Endothelial cell of umbilical vein (primary cell): Measurements from ENCODE around the gene DIAPH3. TPM values are rescaled to one million over a fixed set of nuclear protein-coding genes. Genes with fewer than 3 reads are reported as not detected.

Experiments used
- BruUV-seq: library from RNA; stranded (reverse); fragments of 400-500 nt; replicated peaks from 2 replicates; lab custom pipeline; 2021; lab: Mats Ljungman, UMichigan
- CTCF ChIA-PET: fragments of 300-600, 350-600 bp; sonication (Branson Sonifier 250); formaldehyde crosslinking; loops from one replicate; lab custom pipeline; 2021; ENCODE audit warnings: antibody characterized with exemption, inconsistent platforms; lab: Charles Lee
- POLR2A ChIA-PET: fragments of 300-600, 350-600 bp; sonication (Branson Sonifier 250); formaldehyde crosslinking; loops from one replicate; lab custom pipeline; 2021; ENCODE audit warnings: antibody characterized with exemption, inconsistent platforms; lab: Charles Lee
- DNase-seq: peaks from one replicate; pipeline ENCODE4 v3.0.0-alpha.2; 2011; ENCODE audit warnings: low read depth, low spot score
- FAIRE-seq: peaks from 2 replicates; lab custom pipeline; 2011; peaks lifted over from hg19 to GRCh38; lab: Jason Lieb, UNC
- H2AFZ ChIP-seq: 2 replicates; pipeline ENCODE4 v1.6.0; 2012; ENCODE audit warnings: low read depth, low read length, control low read depth, inconsistent platforms
- H3K27ac ChIP-seq: 2 replicates; pipeline ENCODE4 v1.5.1; 2011; ENCODE audit warnings: low read depth, mild to moderate bottlenecking, control low read depth, low read length, moderate library complexity; ENCODE audit not compliant: insufficient read depth
- H3K27me3 ChIP-seq, 2 experiments: 2 replicates each; pipeline versions ENCODE4 v1.6.0 to v1.6.1; 2011; ENCODE audit warnings: low read length in 2 of 2, mixed read lengths in 1 of 2; ENCODE audit not compliant: control insufficient read depth in 2 of 2, insufficient read depth in 2 of 2
- H3K36me3 ChIP-seq, 2 experiments: 2 replicates in 1 of 2; 3 replicates in 1 of 2; pipeline ENCODE4 v1.5.1; 2011; ENCODE audit warnings: low read length in 2 of 2, mild to moderate bottlenecking in 1 of 2, moderate library complexity in 1 of 2; ENCODE audit not compliant: control insufficient read depth in 2 of 2, insufficient read depth in 2 of 2; ENCODE audit errors: extremely low read depth in 1 of 2
- H3K4me1 ChIP-seq: 3 replicates; pipeline ENCODE4 v1.5.1; 2011; ENCODE audit warnings: mild to moderate bottlenecking, low read length; ENCODE audit not compliant: control insufficient read depth, insufficient read depth; ENCODE audit errors: extremely low read depth
- H3K4me2 ChIP-seq: 2 replicates; pipeline ENCODE4 v1.6.1; 2011; ENCODE audit warnings: low read length, control low read depth, mixed read lengths; ENCODE audit not compliant: insufficient read depth
- H3K4me3 ChIP-seq, 3 experiments: fragments of 200-600 bp in 1 of 3; sonication (generic), shearing (Covaris generic) in 1 of 3; replicated peaks in 1 of 3; 2 replicates each; pipeline ENCODE4 v1.5.1; 2011 to 2016; ENCODE audit warnings: control low read depth in 3 of 3, low read length in 3 of 3, mild to moderate bottlenecking in 2 of 3, inconsistent platforms in 1 of 3, low read depth in 1 of 3, moderate library complexity in 1 of 3; ENCODE audit not compliant: insufficient read depth in 1 of 3
- H3K79me2 ChIP-seq: 2 replicates; pipeline ENCODE4 v1.6.0; 2012; ENCODE audit warnings: low read length, inconsistent platforms; ENCODE audit not compliant: control insufficient read depth, insufficient read depth
- H3K9ac ChIP-seq: replicated peaks from 2 replicates; pipeline ENCODE3; 2011; ENCODE audit warnings: low read length, control low read depth; ENCODE audit not compliant: insufficient read depth; ENCODE audit errors: extremely low read depth
- H3K9me1 ChIP-seq: replicated peaks from 3 replicates; pipeline ENCODE4 v1.6.0; 2011; ENCODE audit warnings: mild to moderate bottlenecking, low read length; ENCODE audit not compliant: control insufficient read depth, insufficient read depth; ENCODE audit errors: extremely low read depth
- H3K9me3 ChIP-seq: replicated peaks from 2 replicates; pipeline ENCODE4 v1.5.1; 2012; ENCODE audit warnings: low read length, inconsistent platforms; ENCODE audit not compliant: control insufficient read depth, insufficient read depth
- H4K20me1 ChIP-seq: replicated peaks from 2 replicates; pipeline ENCODE3; 2011; ENCODE audit warnings: mild to moderate bottlenecking, low read length; ENCODE audit not compliant: control insufficient read depth, insufficient read depth; ENCODE audit errors: extremely low read depth
- EZH2 ChIP-seq: IDR thresholded peaks from 2 replicates; pipeline ENCODE4 v1.6.1; 2012; ENCODE audit warnings: borderline replicate concordance, low read depth, mild to moderate bottlenecking, moderate library complexity, low read length, inconsistent platforms; ENCODE audit not compliant: severe bottlenecking
- FOS ChIP-seq: IDR thresholded peaks from 2 replicates; pipeline ENCODE4 v1.6.1; 2011; ENCODE audit warnings: mild to moderate bottlenecking, low read length, moderate library complexity, borderline replicate concordance; ENCODE audit not compliant: insufficient read depth
- GATA2 ChIP-seq: IDR thresholded peaks from 2 replicates; pipeline ENCODE4 v1.7.0; 2011; ENCODE audit warnings: low read depth, mild to moderate bottlenecking, moderate library complexity, mixed read lengths, low read length; ENCODE audit not compliant: insufficient read length, insufficient read depth
- JUN ChIP-seq: IDR thresholded peaks from 2 replicates; pipeline ENCODE4 v1.6.1; 2011; ENCODE audit warnings: borderline replicate concordance, low read depth; ENCODE audit not compliant: insufficient read length, insufficient read depth
- MYC ChIP-seq: IDR thresholded peaks from one replicate; pipeline ENCODE4 v1.6.1; 2011; ENCODE audit warnings: mild to moderate bottlenecking, low read depth, low read length
- POLR2A ChIP-seq: IDR thresholded peaks from 2 replicates; pipeline ENCODE4 v1.6.1; 2012; ENCODE audit warnings: low read depth, mild to moderate bottlenecking, control low read depth, low read length
- POLR2AphosphoS5 ChIP-seq: IDR thresholded peaks from 2 replicates; pipeline ENCODE4 v1.6.1; 2012; ENCODE audit warnings: low read depth, mild to moderate bottlenecking, control low read depth, low read length, moderate library complexity; ENCODE audit not compliant: insufficient read depth
- dilution Hi-C: fragments of 300-500 bp; cut with MboI; formaldehyde crosslinking; loops from one replicate; pipeline ENCODE4 v1.15.0; 2019; ENCODE audit warnings: low sequenced_read_pairs; ENCODE audit not compliant: extremely low pct_ligation_motif_present
- intact Hi-C: fragments of 100-400 bp; cut with micrococcal nuclease; formaldehyde crosslinking; loops from one replicate; pipeline ENCODE4 v1.10.0; 2022
- polyA plus RNA-seq, 4 experiments: library from polyadenylated mRNA; depleted of rRNA in 3 of 4; stranded (reverse) in 3 of 4; unstranded in 1 of 4; fragments of >200 nt; gene quantifications; 2 replicates each; pipeline versions ENCODE4 v1.2.1 to v1.2.3, GENCODE V29; 2011 to 2012; ENCODE audit warnings: missing spikeins in 1 of 4
- total RNA-seq: library from RNA; stranded (reverse); gene quantifications from 2 replicates; pipeline ENCODE4 v1.2.3, GENCODE V29; 2021
- TF ChIP-seq, protein P1 (sequence below): IDR thresholded peaks from 2 replicates; pipeline ENCODE4 v1.6.1; 2011; ENCODE audit not compliant: insufficient read depth, insufficient read length
- TF ChIP-seq, protein P2 (sequence below), 2 donors: IDR thresholded peaks; 1 replicate in 1 of 2; 2 replicates in 1 of 2; pipeline ENCODE4 v1.5.1; 2011; ENCODE audit warnings: low read length in 2 of 2, mild to moderate bottlenecking in 2 of 2, moderate library complexity in 2 of 2, control low read depth in 1 of 2, inconsistent platforms in 1 of 2, low read depth in 1 of 2; ENCODE audit not compliant: insufficient read depth in 1 of 2; ENCODE audit errors: extremely low read depth in 1 of 2

Gene DIAPH3
- total and polyA plus RNA-seq, 2 donors (not counting 3 experiments of a cell fraction or from before 2014, with no cell fraction given): 9.9 to 44.0 TPM

DNA sequence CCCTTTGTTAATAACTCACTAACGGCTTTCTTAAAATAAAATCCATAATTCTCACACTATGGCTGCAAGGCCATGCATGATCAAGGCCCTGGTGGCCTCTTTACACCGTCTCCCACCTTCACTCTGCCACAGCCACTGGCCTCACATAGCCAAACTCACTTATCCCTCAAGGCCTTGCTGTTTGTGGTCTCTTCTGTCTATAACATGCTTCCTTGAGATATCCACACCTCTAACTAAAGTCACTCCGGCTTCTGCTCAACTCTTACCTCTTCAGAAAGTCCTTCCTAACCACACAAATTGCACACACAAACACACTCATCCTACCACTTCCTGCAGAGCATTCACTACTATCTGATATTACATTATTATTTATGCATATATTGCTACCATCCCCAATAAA, 262.5 kb downstream of the DIAPH3 start:
- BruUV-seq: no TSS peak
- intact Hi-C loops: loop anchor here (10.0 kb wide), 1 partner anchor 406 kb away; no protein-coding TSS in a partner anchor
- H3K4me1 ChIP-seq: no peaks in the 10 kb centered on the region

More for the DNA sequence above, 262.5 kb downstream of the DIAPH3 start:
- ChIA-PET CTCF (interaction anchor here (0.6 to 1.8 kb wide), 2 partner anchors 16 to 298 kb away, joined by 3 to 14 read pairs; no protein-coding TSS in a partner anchor), POLR2A (no interaction called here)
- H3K4me2 ChIP-seq: no peak overlapping the region
- H3K27me3 ChIP-seq: no peaks in the 10 kb centered on the region
- no peaks in the 10 kb centered on the region for H3K79me2 ChIP-seq
- H3K9me1 ChIP-seq: no peaks in the 10 kb centered on the region
- H3K4me3 ChIP-seq: no peak overlapping the region
- dilution Hi-C loops: no loop called here
- H2AFZ ChIP-seq: no peak overlapping the region
- H4K20me1 ChIP-seq: no peaks in the 10 kb centered on the region
- no peak overlapping the region for H3K9ac ChIP-seq
- FAIRE-seq: no peak
- DNase-seq: no peak
- H3K27ac ChIP-seq: no peak overlapping the region
- no peaks in the 10 kb centered on the region for H3K36me3 ChIP-seq
- H3K9me3 ChIP-seq: no peaks in the 10 kb centered on the region
- TF ChIP-seq GATA2 (no peak), EZH2 (no peak), POLR2AphosphoS5 (no peak), FOS (no peak), JUN (no peak), POLR2A (no peak), MYC (no peak)
- TF ChIP-seq, protein P1, sequence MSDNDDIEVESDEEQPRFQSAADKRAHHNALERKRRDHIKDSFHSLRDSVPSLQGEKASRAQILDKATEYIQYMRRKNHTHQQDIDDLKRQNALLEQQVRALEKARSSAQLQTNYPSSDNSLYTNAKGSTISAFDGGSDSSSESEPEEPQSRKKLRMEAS: no peak
- TF ChIP-seq, protein P2, sequence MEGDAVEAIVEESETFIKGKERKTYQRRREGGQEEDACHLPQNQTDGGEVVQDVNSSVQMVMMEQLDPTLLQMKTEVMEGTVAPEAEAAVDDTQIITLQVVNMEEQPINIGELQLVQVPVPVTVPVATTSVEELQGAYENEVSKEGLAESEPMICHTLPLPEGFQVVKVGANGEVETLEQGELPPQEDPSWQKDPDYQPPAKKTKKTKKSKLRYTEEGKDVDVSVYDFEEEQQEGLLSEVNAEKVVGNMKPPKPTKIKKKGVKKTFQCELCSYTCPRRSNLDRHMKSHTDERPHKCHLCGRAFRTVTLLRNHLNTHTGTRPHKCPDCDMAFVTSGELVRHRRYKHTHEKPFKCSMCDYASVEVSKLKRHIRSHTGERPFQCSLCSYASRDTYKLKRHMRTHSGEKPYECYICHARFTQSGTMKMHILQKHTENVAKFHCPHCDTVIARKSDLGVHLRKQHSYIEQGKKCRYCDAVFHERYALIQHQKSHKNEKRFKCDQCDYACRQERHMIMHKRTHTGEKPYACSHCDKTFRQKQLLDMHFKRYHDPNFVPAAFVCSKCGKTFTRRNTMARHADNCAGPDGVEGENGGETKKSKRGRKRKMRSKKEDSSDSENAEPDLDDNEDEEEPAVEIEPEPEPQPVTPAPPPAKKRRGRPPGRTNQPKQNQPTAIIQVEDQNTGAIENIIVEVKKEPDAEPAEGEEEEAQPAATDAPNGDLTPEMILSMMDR (IDR thresholded peaks at IDR 0.05; ENCODE audit: extremely low read depth in 1 of 2, insufficient read depth in 1 of 2, low read depth in 1 of 2, low read length in 2 of 2): no peak
